IMR-90 (cell line): ENCODE results near the gene SNX21. TPM values are rescaled to one million over a fixed set of nuclear protein-coding genes. Genes with fewer than 3 reads are reported as not detected.

ENCODE experiments used
- ATAC-seq: fragments of 200-7000 bp; cut with Tn5 transposase; 2 replicates; pipeline ENCODE4 v1.9.1; 2020; ENCODE audit warnings: low read depth, mild to moderate bottlenecking, moderate library complexity
- BruUV-seq: library from RNA; stranded (reverse); fragments of 400-500 nt; replicated peaks from 2 replicates; lab custom pipeline; 2021; lab: Mats Ljungman, UMichigan
- CTCF ChIA-PET: fragments of 300-600 bp; formaldehyde crosslinking; extraction: SDS; loops from one replicate; lab custom pipeline; 2021; ENCODE audit warnings: antibody characterized with exemption; lab: Yijun Ruan, JAX
- POLR2A ChIA-PET: fragments of 300-600 bp; sonication (Branson Sonifier 250); formaldehyde crosslinking; loops from one replicate; lab custom pipeline; 2022; ENCODE audit warnings: antibody characterized with exemption; ENCODE audit not compliant: unreplicated experiment; lab: Charles Lee
- DNase-seq: peaks from one replicate; pipeline ENCODE4 v3.0.0; 2013
- H2AFZ ChIP-seq: replicated peaks from 2 replicates; pipeline ENCODE3; 2013; ENCODE audit warnings: low read length, mild to moderate bottlenecking; ENCODE audit not compliant: poor library complexity
- H2AK5ac ChIP-seq: 2 replicates; pipeline ENCODE4 v1.6.1; 2013; ENCODE audit warnings: low read depth, low read length, inconsistent platforms
- H2AK9ac ChIP-seq: replicated peaks from 2 replicates; pipeline ENCODE3; 2013; ENCODE audit warnings: mild to moderate bottlenecking, low read depth, low read length, moderate library complexity; ENCODE audit not compliant: poor library complexity
- H2BK120ac ChIP-seq: 2 replicates; pipeline ENCODE4 v1.6.1; 2013; ENCODE audit warnings: low read depth, low read length, inconsistent platforms
- H2BK15ac ChIP-seq: 3 replicates; pipeline ENCODE4 v1.6.1; 2013; ENCODE audit warnings: low read depth, low read length, inconsistent platforms
- H2BK20ac ChIP-seq: 2 replicates; pipeline ENCODE4 v1.6.1; 2013; ENCODE audit warnings: low read depth, mild to moderate bottlenecking, inconsistent platforms, low read length, moderate library complexity
- H2BK5ac ChIP-seq: 2 replicates; pipeline ENCODE4 v1.6.1; 2013; ENCODE audit warnings: mild to moderate bottlenecking, low read depth, low read length, inconsistent platforms; ENCODE audit not compliant: poor library complexity, severe bottlenecking
- H3K14ac ChIP-seq: replicated peaks from 2 replicates; pipeline ENCODE4 v1.6.1; 2013; ENCODE audit warnings: low read depth, low read length, inconsistent platforms
- H3K18ac ChIP-seq: 2 replicates; pipeline ENCODE4 v1.6.1; 2013; ENCODE audit warnings: low read depth, low read length, control low read depth
- H3K23ac ChIP-seq: 2 replicates; pipeline ENCODE4 v1.6.1; 2013; ENCODE audit warnings: low read depth, low read length, inconsistent platforms
- H3K27ac ChIP-seq: 2 replicates; pipeline ENCODE4 v1.5.1; 2013; ENCODE audit warnings: mild to moderate bottlenecking, control low read depth, low read length; ENCODE audit not compliant: insufficient read depth
- H3K27me3 ChIP-seq: 2 replicates; pipeline ENCODE4 v1.6.1; 2013; ENCODE audit warnings: low read length; ENCODE audit not compliant: control insufficient read depth, insufficient read depth
- H3K36me3 ChIP-seq: 2 replicates; pipeline ENCODE4 v1.6.1; 2013; ENCODE audit warnings: low read length, mixed read lengths; ENCODE audit not compliant: control insufficient read depth, insufficient read depth
- H3K4ac ChIP-seq: 2 replicates; pipeline ENCODE4 v1.6.1; 2013; ENCODE audit warnings: low read depth, low read length, inconsistent platforms
- H3K4me1 ChIP-seq: 2 replicates; pipeline ENCODE4 v1.6.1; 2013; ENCODE audit warnings: low read length, mixed read lengths; ENCODE audit not compliant: control insufficient read depth, insufficient read depth
- H3K4me2 ChIP-seq: 2 replicates; pipeline ENCODE4 v1.6.1; 2013; ENCODE audit warnings: low read depth, mild to moderate bottlenecking, control low read depth, low read length, moderate library complexity
- H3K4me3 ChIP-seq: 2 replicates; pipeline ENCODE4 v1.5.1; 2013; ENCODE audit warnings: low read depth, mild to moderate bottlenecking, control low read depth, low read length, moderate library complexity; ENCODE audit not compliant: insufficient read depth
- H3K56ac ChIP-seq: 2 replicates; pipeline ENCODE4 v1.6.1; 2013; ENCODE audit warnings: low read length, inconsistent platforms; ENCODE audit not compliant: insufficient read depth; ENCODE audit errors: extremely low read depth
- H3K79me1 ChIP-seq, 2 experiments: 2 replicates each; pipeline ENCODE4 v1.6.1; 2013; ENCODE audit warnings: low read length in 2 of 2, inconsistent platforms in 1 of 2, low read depth in 1 of 2
- H3K9ac ChIP-seq: 2 replicates; pipeline ENCODE4 v1.6.1; 2013; ENCODE audit warnings: low read depth, low read length, control low read depth
- H3K9me1 ChIP-seq: 2 replicates; pipeline ENCODE4 v1.6.1; 2013; ENCODE audit warnings: low read length, inconsistent platforms; ENCODE audit not compliant: insufficient read depth
- H3K9me3 ChIP-seq: 2 replicates; pipeline ENCODE4 v1.6.1; 2013; ENCODE audit warnings: low read length; ENCODE audit not compliant: control insufficient read depth, insufficient read depth
- H4K20me1 ChIP-seq: 2 replicates; pipeline ENCODE4 v1.6.1; 2013; ENCODE audit warnings: low read length, inconsistent platforms; ENCODE audit not compliant: insufficient read depth
- H4K5ac ChIP-seq: 2 replicates; pipeline ENCODE4 v1.6.1; 2013; ENCODE audit warnings: mild to moderate bottlenecking, low read depth, low read length, control low read depth
- H4K8ac ChIP-seq, 2 experiments: 2 replicates each; pipeline ENCODE4 v1.6.1; 2013; ENCODE audit warnings: low read depth in 2 of 2, low read length in 2 of 2, control low read depth in 1 of 2, inconsistent platforms in 1 of 2
- H4K91ac ChIP-seq: 2 replicates; pipeline ENCODE4 v1.6.1; 2013; ENCODE audit warnings: low read depth, low read length, inconsistent platforms; ENCODE audit not compliant: insufficient read depth
- BHLHE40 ChIP-seq: fragments of 150-350 bp; IDR thresholded peaks from 2 replicates; pipeline ENCODE4 v1.6.1; 2016; ENCODE audit warnings: mild to moderate bottlenecking, low read depth, low read length
- CEBPB ChIP-seq: IDR thresholded peaks from 2 replicates; pipeline ENCODE4 v1.6.1; 2012; ENCODE audit warnings: low read depth, low read length, improper control_type of control experiment
- CHD1 ChIP-seq: IDR thresholded peaks from 2 replicates; pipeline ENCODE4 v1.6.1; 2012; ENCODE audit warnings: low read depth, low read length, improper control_type of control experiment
- CTCF ChIP-seq: conservative IDR thresholded peaks from 2 replicates; pipeline ENCODE4 v1.5.1; 2012; ENCODE audit warnings: mild to moderate bottlenecking, low read depth, low read length, improper control_type of control experiment
- ELK1 ChIP-seq: fragments of 150-350 bp; IDR thresholded peaks from 2 replicates; pipeline ENCODE4 v1.6.1; 2016; ENCODE audit warnings: low read depth, mild to moderate bottlenecking, low read length, moderate library complexity, borderline replicate concordance
- FOS ChIP-seq: fragments of 150-350 bp; IDR thresholded peaks from 2 replicates; pipeline ENCODE4 v1.6.1; 2016; ENCODE audit warnings: low read depth, low read length
- MAZ ChIP-seq: IDR thresholded peaks from 2 replicates; pipeline ENCODE4 v1.6.1; 2012; ENCODE audit warnings: low read depth, mild to moderate bottlenecking, low read length, improper control_type of control experiment, moderate library complexity, borderline replicate concordance
- NFE2L2 ChIP-seq: fragments of 150-350 bp; IDR thresholded peaks from 2 replicates; pipeline ENCODE4 v1.6.1; 2016; ENCODE audit warnings: low read depth, mild to moderate bottlenecking, low read length
- RAD21 ChIP-seq: IDR thresholded peaks from 2 replicates; pipeline ENCODE4 v1.6.1; 2012; ENCODE audit warnings: low read length, improper control_type of control experiment
- RCOR1 ChIP-seq: IDR thresholded peaks from 2 replicates; pipeline ENCODE4 v1.6.1; 2012; ENCODE audit warnings: mild to moderate bottlenecking, low read length, improper control_type of control experiment; ENCODE audit not compliant: insufficient replicate concordance
- USF2 ChIP-seq: fragments of 150-350 bp; IDR thresholded peaks from 2 replicates; pipeline ENCODE4 v1.6.1; 2017; ENCODE audit warnings: mild to moderate bottlenecking, antibody characterized with exemption, low read length, low read depth
- WGBS, 2 experiments: methylation state at CpG; one replicate each; pipeline versions ENCODE4 v1.1.5 to v1.1.7; 2013; ENCODE audit warnings: missing lambda C conversion rate in 2 of 2; ENCODE audit not compliant: insufficient read length in 1 of 2; ENCODE audit errors: extremely low coverage in 2 of 2; 5-methylcytosine and 5-hydroxymethylcytosine counted together
- dilution Hi-C: fragments of 300-500 bp; cut with HindIII; formaldehyde crosslinking; loops from one replicate; pipeline ENCODE4 v1.14.3; 2018; ENCODE audit warnings: low sequenced_read_pairs; ENCODE audit not compliant: unreplicated experiment
- in situ Hi-C: fragments of 300-500 bp; cut with MboI; formaldehyde crosslinking; loops from 3 replicates; pipeline ENCODE4 v1.14.3; 2019; ENCODE audit warnings: low sequenced_read_pairs, inconsistent platforms, mixed read lengths
- intact Hi-C: fragments of 100-400 bp; cut with micrococcal nuclease; formaldehyde crosslinking; loops from 2 replicates; pipeline ENCODE4 v1.10.0; 2022
- polyA plus RNA-seq, 3 experiments: library from polyadenylated mRNA; depleted of rRNA; stranded (reverse); fragments of >200 nt; gene quantifications; 2 replicates each; pipeline ENCODE4 v1.2.3, GENCODE V29; 2012; ENCODE audit warnings: low replicate concordance in 1 of 3
- total RNA-seq: library from RNA; depleted of rRNA; stranded (reverse); fragments of >200 nt; gene quantifications from 2 replicates; pipeline ENCODE4 v1.2.3, GENCODE V29; 2012

The SNX21 gene
- total and polyA plus RNA-seq, 2 of the 4 experiments (the other 2 are of a cell fraction): 11.1 to 17.9 TPM

GRCh38 chr20:45841407-45842129, 8.0 kb downstream of the SNX21 start:
- H3K9ac ChIP-seq: no peak overlapping the region

More at GRCh38 chr20:45841407-45842129, 8.0 kb downstream of the SNX21 start:
- H4K5ac ChIP-seq: no peak overlapping the region
- H3K4me1 ChIP-seq: peaks cover 2% of the 10 kb centered on the region; the same call in 1 of the 2 replicates
- no peak overlapping the region for H2AK5ac ChIP-seq
- peaks cover 5% of the 10 kb centered on the region for H4K20me1 ChIP-seq
- H3K4me2 ChIP-seq: no peak overlapping the region
- no peak overlapping the region for H3K56ac ChIP-seq
- H3K14ac ChIP-seq: no peak overlapping the region
- H3K4me3 ChIP-seq: no peak overlapping the region
- H2BK20ac ChIP-seq: no peak overlapping the region
- in situ Hi-C loops (no loop called here), dilution Hi-C loops (no loop called here), intact Hi-C loops (loop anchor here (1.0 kb wide), 1 partner anchor 13 kb away; no protein-coding TSS in a partner anchor)
- ATAC-seq (no peak), DNase-seq (no peak)
- H2AK9ac ChIP-seq: no peak overlapping the region
- H2BK5ac ChIP-seq: no peak overlapping the region
- no peak overlapping the region for H3K23ac ChIP-seq
- BruUV-seq: no TSS peak
- H3K9me1 ChIP-seq: peaks cover 17% of the 10 kb centered on the region
- no peak overlapping the region for H2AFZ ChIP-seq
- no peaks in the 10 kb centered on the region for H3K9me3 ChIP-seq
- CTCF ChIA-PET: no interaction called here
- H4K91ac ChIP-seq: no peak overlapping the region
- no peak overlapping the region for H3K4ac ChIP-seq
- H3K79me1 ChIP-seq: peaks cover 11 to 24% of the 10 kb centered on the region in 2 experiments; a peak in 3 of 4 replicates
- no peak overlapping the region for H4K8ac ChIP-seq
- WGBS, 2 experiments: 91% methylated on average over 3 of the region's 10 CpGs; no CpG with 5 or more reads in 1 of the 2 experiments
- no peak for TF ChIP-seq CTCF
- TF ChIP-seq BHLHE40: no peak
- no peak for TF ChIP-seq CHD1
- TF ChIP-seq NFE2L2: no peak
- TF ChIP-seq FOS: no peak
- no peak for TF ChIP-seq ELK1
- no peak for TF ChIP-seq RCOR1
- no peak for TF ChIP-seq USF2
- TF ChIP-seq CEBPB: no peak
- no peak for TF ChIP-seq MAZ
- TF ChIP-seq RAD21: no peak
- H3K27ac ChIP-seq: no peak overlapping the region; the same call in 1 of the 2 replicates
- H3K27me3 ChIP-seq: no peaks in the 10 kb centered on the region
- peaks cover 57% of the 10 kb centered on the region for H3K36me3 ChIP-seq
- no peak overlapping the region for H3K18ac ChIP-seq
- no peak overlapping the region for H2BK120ac ChIP-seq
- no peak overlapping the region for H2BK15ac ChIP-seq
- POLR2A ChIA-PET: interaction anchor here (0.5 kb wide), 1 partner anchor 1916 kb away, joined by 8 read pairs; no protein-coding TSS in a partner anchor
